GM10847 (cell line): Measurements from ENCODE around the gene OR6C74.

Source experiments
- POLR2A ChIP-seq: IDR thresholded peaks from 2 replicates; pipeline ENCODE4 v1.6.1; 2011; ENCODE audit not compliant: insufficient read length; ENCODE audit errors: extremely low read depth

The OR6C74 gene

GRCh38 chr12:55244309-55244708 is at the start of gene OR6C74:
TSS of gene OR6C74 (plus strand) at chr12:55244609. CDS start at chr12:55247288, 2,679 bp downstream.
- no peak for TF ChIP-seq POLR2A

- no peak for TF ChIP-seq POLR2A
Measured at GRCh38 chr12:55220725-55221124, 23.7 kb upstream of the OR6C74 start, which contains the start of gene OR10A7. TSS of gene OR10A7 (plus strand) at chr12:55221025. CDS start at chr12:55221025, 0 bp downstream.

GRCh38 chr12:55226523-55226922 is 17.9 kb upstream of the OR6C74 start:
- no peak for TF ChIP-seq POLR2A

- TF ChIP-seq POLR2A, result no peak
Measured at GRCh38 chr12:55227643-55228042, 16.8 kb upstream of the OR6C74 start.

- no peak for TF ChIP-seq POLR2A
Measured at GRCh38 chr12:55246159-55246558, 1.8 kb downstream of the OR6C74 start.

- TF ChIP-seq POLR2A, result no peak
Measured at GRCh38 chr12:55250944-55251343, 6.5 kb downstream of the OR6C74 start.

- TF ChIP-seq POLR2A, result no peak
Measured at GRCh38 chr12:55253281-55253680, 8.9 kb downstream of the OR6C74 start.

- TF ChIP-seq POLR2A, result no peak
Measured at GRCh38 chr12:55256831-55257230, 12.4 kb downstream of the OR6C74 start.

- TF ChIP-seq POLR2A, result no peak
Measured at GRCh38 chr12:55258303-55258702, 13.9 kb downstream of the OR6C74 start.

- TF ChIP-seq POLR2A, result no peak
Measured at GRCh38 chr12:55280991-55281390, 36.6 kb downstream of the OR6C74 start.

GRCh38 chr12:55289999-55290398 is 45.6 kb downstream of the OR6C74 start:
- TF ChIP-seq POLR2A, result no peak
